AG04450 (cell line): ENCODE data around the gene HYAL1. TPM values are rescaled to one million over a fixed set of nuclear protein-coding genes. Genes with fewer than 3 reads are reported as not detected.
A peak's percentile ranks its signal among the peaks of the same experiment; 100 is the strongest.

ENCODE experiments used
- CTCF ChIA-PET: fragments of 300-600, 350-600 bp; formaldehyde crosslinking; extraction: SDS; loops from one replicate; lab custom pipeline; 2022; ENCODE audit warnings: antibody characterized with exemption, inconsistent platforms; lab: Charles Lee
- POLR2A ChIA-PET: fragments of 350-600 bp; formaldehyde crosslinking; extraction: SDS; loops from one replicate; lab custom pipeline; 2021; ENCODE audit warnings: antibody characterized with exemption, inconsistent platforms; lab: Yijun Ruan, JAX
- DNase-seq: peaks from one replicate; pipeline ENCODE4 v3.0.0-alpha.2; 2011; ENCODE audit warnings: low read depth, low spot score
- H3K27ac ChIP-seq: one replicate; pipeline ENCODE4 v1.5.1; 2012; ENCODE audit warnings: low read depth, low read length, control low read depth
- H3K27me3 ChIP-seq: one replicate; pipeline ENCODE4 v1.6.0; 2012; ENCODE audit warnings: low read length; ENCODE audit not compliant: control insufficient read depth, insufficient read depth
- H3K4me3 ChIP-seq: 2 replicates; pipeline ENCODE4 v1.5.1; 2011; ENCODE audit warnings: mild to moderate bottlenecking, low read depth, low read length, control low read depth
- H3K9me3 ChIP-seq: 2 replicates; pipeline ENCODE4 v1.5.1; 2012; ENCODE audit warnings: low read length; ENCODE audit not compliant: control insufficient read depth, insufficient read depth
- CTCF ChIP-seq: IDR thresholded peaks from 2 replicates; pipeline ENCODE4 v1.5.1; 2011; ENCODE audit warnings: low read depth, low read length, control low read depth, inconsistent platforms
- polyA plus RNA-seq: library from polyadenylated mRNA; depleted of rRNA; stranded (reverse); fragments of >200 nt; gene quantifications from 2 replicates; pipeline ENCODE4 v1.2.3, GENCODE V29; 2011

The HYAL1 gene
- polyA plus RNA-seq, 1 experiment = 0.32 TPM

GRCh38 chr3:50336452-50337174 lies 33.2 kb upstream of the HYAL1 start:
- Histone ChIP-seq H3K27me3 (no peaks in the 10 kb centered on the region), H3K4me3 (peak overlapping the region; percentile 98), H3K9me3 (no peaks in the 10 kb centered on the region; the same call in 1 of the 2 replicates), H3K27ac (peak overlapping the region; percentile 96)
- peak; percentile 1; the same call in 1 of the 2 replicates for TF ChIP-seq CTCF
- POLR2A ChIA-PET = interaction anchor here (0.6 to 2.4 kb wide), 13 partner anchors 9 to 1675 kb away, joined by 3 to 22 read pairs (median 5); partner anchors contain the start of genes CYB561D2, HYAL3, NAA80 and NPRL2
- no peak for DNase-seq
- CTCF ChIA-PET = interaction anchor here (0.5 to 2.4 kb wide), 7 partner anchors 11 to 501 kb away, joined by 3 to 15 read pairs (median 4); no protein-coding TSS in a partner anchor

- TF ChIP-seq CTCF = no peak
- DNase-seq = no peak
- ChIA-PET POLR2A (no interaction called here), CTCF (interaction anchor here (0.6 to 0.9 kb wide), 2 partner anchors 10 to 280 kb away, joined by 3 to 4 read pairs; no protein-coding TSS in a partner anchor)
- Histone ChIP-seq H3K27ac (no peak overlapping the region), H3K27me3 (no peaks in the 10 kb centered on the region), H3K9me3 (no peaks in the 10 kb centered on the region; the same call in 1 of the 2 replicates), H3K4me3 (peak overlapping the region; percentile 17; the same call in 1 of the 2 replicates)
Observed at GRCh38 chr3:50334339-50335075, 31.1 kb upstream of the HYAL1 start.

- POLR2A ChIA-PET = interaction anchor here (0.7 to 0.8 kb wide), 2 partner anchors 10 to 35 kb away, joined by 3 read pairs; partner anchors contain the start of genes HYAL3 and NAA80
- H3K4me3 ChIP-seq = no peak overlapping the region
- CTCF ChIA-PET = interaction anchor here (0.9 kb wide), 1 partner anchor 9 kb away, joined by 4 read pairs; no protein-coding TSS in a partner anchor
- peak overlapping the region; percentile 47 for H3K27ac ChIP-seq
- H3K27me3 ChIP-seq = no peaks in the 10 kb centered on the region
- no peak for TF ChIP-seq CTCF
- no peak for DNase-seq
- H3K9me3 ChIP-seq = no peaks in the 10 kb centered on the region; the same call in 1 of the 2 replicates
Observed at GRCh38 chr3:50333744-50334328, 30.5 kb upstream of the HYAL1 start.

GRCh38 chr3:50331364-50331907 lies 28.1 kb upstream of the HYAL1 start:
- Histone ChIP-seq H3K4me3 (no peak overlapping the region), H3K9me3 (no peaks in the 10 kb centered on the region; the same call in 1 of the 2 replicates), H3K27me3 (no peaks in the 10 kb centered on the region), H3K27ac (no peak overlapping the region)
- CTCF ChIA-PET = interaction anchor here (1.1 kb wide), 1 partner anchor 10 kb away, joined by 5 read pairs; no protein-coding TSS in a partner anchor
- TF ChIP-seq CTCF = no peak
- POLR2A ChIA-PET = no interaction called here
- no peak for DNase-seq
